Mesenchymal stem cell (in vitro differentiated cells and primary cell): ENCODE results near the gene LRRN4CL.

ENCODE experiments used
- DNase-seq: peaks from one replicate; pipeline ENCODE4 v3.0.0-alpha.2; 2013
- H2AFZ ChIP-seq: one replicate; pipeline ENCODE4 v1.6.1; 2013; ENCODE audit warnings: low read depth, mild to moderate bottlenecking, control low read depth, inconsistent platforms, low read length, moderate library complexity
- H2AK5ac ChIP-seq: 2 replicates; pipeline ENCODE4 v1.6.1; 2013; ENCODE audit warnings: low read length, moderate library complexity, mild to moderate bottlenecking, inconsistent platforms; ENCODE audit not compliant: severe bottlenecking
- H2BK120ac ChIP-seq: one replicate; pipeline ENCODE4 v1.6.1; 2013; ENCODE audit warnings: low read depth, mild to moderate bottlenecking, inconsistent platforms, low read length, moderate library complexity
- H2BK12ac ChIP-seq, 2 experiments: one replicate each; pipeline ENCODE4 v1.6.1; 2013; ENCODE audit warnings: inconsistent platforms in 2 of 2, low read length in 2 of 2, mild to moderate bottlenecking in 2 of 2, moderate library complexity in 2 of 2, control low read depth in 1 of 2
- H2BK15ac ChIP-seq: one replicate; pipeline ENCODE4 v1.6.1; 2013; ENCODE audit warnings: mild to moderate bottlenecking, low read depth, inconsistent platforms; ENCODE audit not compliant: poor library complexity, severe bottlenecking
- H2BK5ac ChIP-seq: 2 replicates; pipeline ENCODE4 v1.6.1; 2013; ENCODE audit warnings: low read depth, mild to moderate bottlenecking, low read length, control low read depth, inconsistent platforms; ENCODE audit not compliant: poor library complexity, severe bottlenecking
- H3K14ac ChIP-seq, 2 experiments: one replicate each; pipeline ENCODE4 v1.6.1; 2013; ENCODE audit warnings: inconsistent platforms in 2 of 2, low read length in 2 of 2, control low read depth in 1 of 2, mild to moderate bottlenecking in 1 of 2, moderate library complexity in 1 of 2
- H3K18ac ChIP-seq, 2 experiments: one replicate each; pipeline ENCODE4 v1.6.1; 2013; ENCODE audit warnings: inconsistent platforms in 2 of 2, low read length in 2 of 2, control low read depth in 1 of 2, low read depth in 1 of 2, mild to moderate bottlenecking in 1 of 2
- H3K23ac ChIP-seq, 2 experiments: one replicate each; pipeline ENCODE4 v1.6.1; 2013; ENCODE audit warnings: inconsistent platforms in 2 of 2, low read length in 2 of 2, mild to moderate bottlenecking in 2 of 2, moderate library complexity in 2 of 2, control low read depth in 1 of 2
- H3K27ac ChIP-seq: 2 replicates; pipeline ENCODE4 v1.5.1; 2013; ENCODE audit warnings: mild to moderate bottlenecking, moderate library complexity, low read length, control low read depth, inconsistent platforms; ENCODE audit not compliant: poor library complexity, severe bottlenecking
- H3K27me3 ChIP-seq, 2 experiments: 2 replicates each; pipeline versions ENCODE4 v1.6.1 to v1.7.0; 2013; ENCODE audit warnings: low read length in 2 of 2, mild to moderate bottlenecking in 2 of 2, moderate library complexity in 2 of 2, control low read depth in 1 of 2, inconsistent platforms in 1 of 2; ENCODE audit not compliant: control insufficient read depth in 1 of 2, insufficient read depth in 1 of 2
- H3K36me3 ChIP-seq, 2 experiments: 2 replicates each; pipeline versions ENCODE4 v1.6.1 to v1.7.0; 2013; ENCODE audit warnings: low read length in 2 of 2, control low read depth in 1 of 2, inconsistent platforms in 1 of 2, low read depth in 1 of 2, mild to moderate bottlenecking in 1 of 2; ENCODE audit not compliant: insufficient read depth in 2 of 2, control insufficient read depth in 1 of 2
- H3K4ac ChIP-seq, 2 experiments: one replicate each; pipeline ENCODE4 v1.6.1; 2013; ENCODE audit warnings: inconsistent platforms in 2 of 2, low read length in 2 of 2, mild to moderate bottlenecking in 2 of 2, moderate library complexity in 2 of 2, control low read depth in 1 of 2, low read depth in 1 of 2
- H3K4me1 ChIP-seq: 2 replicates; pipeline ENCODE4 v1.6.1; 2013; ENCODE audit warnings: low read depth, low read length, control low read depth; ENCODE audit not compliant: control insufficient read depth, insufficient read depth
- H3K4me2 ChIP-seq: 2 replicates; pipeline ENCODE4 v1.6.1; 2013; ENCODE audit warnings: low read length, mild to moderate bottlenecking, inconsistent platforms; ENCODE audit not compliant: poor library complexity, severe bottlenecking
- H3K4me3 ChIP-seq, 2 experiments: 2 replicates each; pipeline versions ENCODE4 v1.5.1 to v1.7.0; 2013; ENCODE audit warnings: low read length in 2 of 2, mild to moderate bottlenecking in 2 of 2, control low read depth in 1 of 2, low read depth in 1 of 2; ENCODE audit not compliant: insufficient read depth in 1 of 2
- H3K79me1 ChIP-seq: replicated peaks from 2 replicates; pipeline ENCODE4 v1.6.1; 2013; ENCODE audit warnings: mild to moderate bottlenecking, control low read depth, low read length, inconsistent platforms; ENCODE audit not compliant: poor library complexity, severe bottlenecking
- H3K9ac ChIP-seq: 2 replicates; pipeline ENCODE4 v1.7.0; 2013; ENCODE audit warnings: mild to moderate bottlenecking, low read length, moderate library complexity
- H3K9me3 ChIP-seq: 2 replicates; pipeline ENCODE4 v1.7.0; 2013; ENCODE audit warnings: mild to moderate bottlenecking, low read length; ENCODE audit not compliant: control insufficient read depth
- H4K8ac ChIP-seq: one replicate; pipeline ENCODE4 v1.6.1; 2013; ENCODE audit warnings: inconsistent platforms, mild to moderate bottlenecking, low read length, moderate library complexity
- H4K91ac ChIP-seq: one replicate; pipeline ENCODE4 v1.6.1; 2013; ENCODE audit warnings: mild to moderate bottlenecking, low read length, inconsistent platforms
- WGBS: methylation state at CpG from one replicate; pipeline ENCODE4 v1.1.7; 2013; ENCODE audit warnings: mixed read lengths; 5-methylcytosine and 5-hydroxymethylcytosine counted together

Gene LRRN4CL

DNA sequence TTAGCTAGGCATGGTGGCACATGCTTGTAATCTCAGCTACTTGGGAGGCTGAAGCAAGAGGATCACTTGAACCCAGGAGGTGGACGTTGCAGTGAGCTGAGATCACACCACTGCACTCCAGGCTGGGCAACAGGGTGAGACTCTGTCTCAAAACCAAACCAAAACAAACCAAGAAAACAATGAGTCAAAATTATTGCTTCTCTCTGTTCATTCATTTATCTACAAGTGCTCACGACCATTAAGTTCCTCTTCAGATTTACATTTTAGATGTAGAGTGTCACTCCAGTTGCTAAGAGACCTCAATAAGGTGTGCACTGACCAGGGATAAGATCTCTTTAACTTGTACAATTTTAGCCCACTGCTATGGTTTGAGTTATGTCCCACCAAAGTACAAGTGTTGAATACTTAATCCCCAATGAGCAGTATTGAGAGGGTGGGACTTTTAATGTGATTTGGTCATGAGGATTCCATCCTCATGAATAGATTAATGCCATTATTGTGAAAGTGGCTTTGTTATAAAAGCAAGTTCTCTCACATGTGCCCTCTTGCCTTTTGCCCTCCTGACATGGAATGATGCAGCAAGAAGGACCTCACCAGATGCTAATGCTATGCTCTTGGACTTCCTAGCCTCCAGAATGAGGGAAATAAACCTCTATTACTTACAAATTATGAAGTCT is 30.1 kb upstream of the LRRN4CL start:
- Histone ChIP-seq H2BK12ac (no peak overlapping the region), H3K18ac (no peak overlapping the region), H2BK15ac (no peak overlapping the region), H3K14ac (no peak overlapping the region), H2AK5ac (no peak overlapping the region), H3K36me3 (peaks cover 54 to 96% of the 10 kb centered on the region in 2 experiments), H4K91ac (no peak overlapping the region), H3K27me3 (no peaks in the 10 kb centered on the region), H3K79me1 (peaks cover 17% of the 10 kb centered on the region), H3K9ac (peak overlapping the region; percentile 48), H3K4ac (no peak overlapping the region), H3K23ac (no peak overlapping the region), H4K8ac (no peak overlapping the region), H2BK5ac (no peak overlapping the region), H3K4me3 (no peak overlapping the region), H3K4me2 (no peak overlapping the region), H3K9me3 (no peaks in the 10 kb centered on the region), H2BK120ac (no peak overlapping the region), H3K4me1 (peaks cover 8% of the 10 kb centered on the region), H3K27ac (no peak overlapping the region), H2AFZ (no peak overlapping the region)
- DNase-seq: no peak
- 94% methylated on average over 2 of the region's 2 CpGs for WGBS

DNA sequence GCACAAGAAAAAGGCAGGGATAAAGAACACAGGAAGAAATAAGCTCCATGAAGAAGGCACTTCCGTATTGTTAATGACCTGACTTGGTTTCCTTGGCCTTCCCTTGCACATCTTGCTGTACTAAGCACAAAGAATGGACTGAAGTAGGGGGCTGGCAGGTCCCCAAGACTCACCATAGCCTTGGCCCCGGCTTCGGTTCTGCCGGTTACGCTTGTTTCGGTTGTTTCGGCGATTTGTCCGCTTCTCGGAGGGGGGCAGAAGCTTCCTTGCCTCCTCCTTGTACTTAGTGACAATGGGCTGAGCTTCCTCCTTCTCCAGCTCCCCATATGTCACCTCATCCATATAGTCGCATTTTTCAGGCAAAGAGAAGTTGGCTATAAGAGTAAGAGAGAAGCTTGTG is 27.5 kb upstream of the LRRN4CL start:
- H3K23ac ChIP-seq: no peak overlapping the region
- WGBS: 98% methylated on average over 10 of the region's 11 CpGs
- no peak overlapping the region for H2BK12ac ChIP-seq
- no peak overlapping the region for H3K14ac ChIP-seq
- peak overlapping the region; percentile 10 for H3K9ac ChIP-seq
- H3K4ac ChIP-seq: no peak overlapping the region
- no peak overlapping the region for H2BK120ac ChIP-seq
- H3K4me1 ChIP-seq: peaks cover 11% of the 10 kb centered on the region
- H2AK5ac ChIP-seq: no peak overlapping the region
- no peaks in the 10 kb centered on the region for H3K9me3 ChIP-seq
- H2BK5ac ChIP-seq: no peak overlapping the region
- no peak overlapping the region for H2BK15ac ChIP-seq
- H3K79me1 ChIP-seq: peaks cover 13% of the 10 kb centered on the region
- no peak overlapping the region for H3K27ac ChIP-seq
- H3K36me3 ChIP-seq: peaks cover 58 to 95% of the 10 kb centered on the region in 2 experiments
- no peaks in the 10 kb centered on the region for H3K27me3 ChIP-seq
- no peak overlapping the region for H3K4me3 ChIP-seq
- DNase-seq: no peak
- H2AFZ ChIP-seq: no peak overlapping the region
- no peak overlapping the region for H3K18ac ChIP-seq
- H3K4me2 ChIP-seq: no peak overlapping the region
- H4K8ac ChIP-seq: no peak overlapping the region
- H4K91ac ChIP-seq: no peak overlapping the region

DNA sequence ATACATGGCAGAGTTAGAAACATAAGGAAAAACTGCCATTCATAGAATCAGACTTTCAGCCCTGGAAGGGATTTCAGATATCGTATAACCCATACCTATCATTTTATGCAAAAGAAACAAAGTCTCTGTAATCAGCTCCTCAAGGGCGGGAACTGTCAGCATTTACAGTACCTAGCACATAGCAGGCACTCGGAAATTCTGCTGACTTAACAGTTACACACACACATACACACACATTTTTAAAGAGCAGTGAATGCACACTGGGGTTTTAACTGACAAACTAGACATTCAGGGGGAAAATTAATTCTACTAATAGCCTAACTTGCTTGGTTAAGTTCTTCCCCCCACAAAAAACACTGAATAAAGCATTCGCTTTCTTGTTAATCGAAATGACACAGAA is 26.9 kb upstream of the LRRN4CL start:
- Histone ChIP-seq H3K9me3 (no peaks in the 10 kb centered on the region), H4K91ac (no peak overlapping the region), H3K36me3 (peaks cover 58 to 94% of the 10 kb centered on the region in 2 experiments), H3K4me2 (no peak overlapping the region), H3K18ac (no peak overlapping the region), H3K27ac (no peak overlapping the region), H3K14ac (no peak overlapping the region), H2AK5ac (no peak overlapping the region), H3K27me3 (no peaks in the 10 kb centered on the region), H2BK15ac (no peak overlapping the region), H2BK12ac (no peak overlapping the region), H3K4me1 (peaks cover 11% of the 10 kb centered on the region), H4K8ac (no peak overlapping the region), H2BK120ac (no peak overlapping the region), H3K4ac (no peak overlapping the region), H3K79me1 (peaks cover 13% of the 10 kb centered on the region), H2BK5ac (no peak overlapping the region), H3K4me3 (no peak overlapping the region), H3K23ac (no peak overlapping the region), H2AFZ (no peak overlapping the region), H3K9ac (no peak overlapping the region)
- DNase-seq: no peak
- 93% methylated on average over 5 of the region's 5 CpGs for WGBS

DNA sequence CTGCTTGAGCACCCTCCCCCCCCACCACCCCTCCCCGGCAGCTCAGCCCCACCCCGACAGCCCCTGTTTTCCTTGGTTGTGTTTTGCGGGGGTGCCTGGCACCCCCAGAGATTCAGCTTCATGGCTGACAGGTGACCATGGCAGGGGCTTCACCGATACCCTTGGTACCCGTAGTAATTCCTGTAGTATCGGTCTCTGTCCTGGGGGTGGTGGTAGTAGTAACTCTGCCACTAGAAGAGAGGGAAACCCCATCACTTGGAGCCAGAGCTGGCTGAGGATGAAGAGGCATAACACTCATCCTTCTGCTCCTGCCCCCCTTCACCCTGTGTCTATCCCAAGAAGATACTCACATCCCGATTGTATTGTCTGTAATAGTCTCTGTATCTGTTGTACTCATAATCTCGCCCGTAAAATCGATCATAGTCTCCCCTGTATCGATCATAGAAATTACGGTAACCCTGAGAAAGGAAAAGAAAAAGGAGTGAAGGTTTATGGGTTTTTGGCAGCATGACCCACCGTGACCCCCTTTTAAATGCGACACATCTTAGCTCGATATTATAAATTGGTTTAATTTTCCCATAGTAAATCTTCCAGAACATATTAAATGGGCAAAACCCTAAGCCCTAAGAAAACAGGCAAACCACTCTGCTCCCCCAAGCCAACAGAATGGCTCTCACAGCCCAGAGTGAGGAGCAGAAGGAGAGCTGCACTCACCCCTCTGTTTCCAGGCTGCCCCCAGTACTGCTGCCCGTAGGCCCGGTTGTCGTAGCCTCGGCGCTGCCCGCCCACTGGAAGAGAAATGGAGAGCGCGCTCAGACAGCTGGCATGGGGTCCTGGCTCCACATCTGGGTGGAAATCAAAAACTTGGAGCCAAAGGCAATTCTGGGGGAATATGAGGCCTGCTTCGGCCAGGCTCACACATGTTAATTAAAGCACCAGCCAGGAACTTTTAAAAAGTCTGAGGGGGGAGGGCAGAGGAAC is 26.1 kb upstream of the LRRN4CL start:
- WGBS: 99% methylated on average over 21 of the region's 24 CpGs
- H3K27ac ChIP-seq: no peak overlapping the region

More for the DNA sequence above, 26.1 kb upstream of the LRRN4CL start:
- H3K23ac ChIP-seq: no peak overlapping the region
- no peak overlapping the region for H2BK15ac ChIP-seq
- H2BK120ac ChIP-seq: no peak overlapping the region
- H3K36me3 ChIP-seq: peaks cover 64 to 92% of the 10 kb centered on the region in 2 experiments
- no peak overlapping the region for H4K8ac ChIP-seq
- H3K4me1 ChIP-seq: peaks cover 11% of the 10 kb centered on the region
- DNase-seq: no peak
- no peak overlapping the region for H3K4me3 ChIP-seq
- H3K9ac ChIP-seq: no peak overlapping the region
- no peak overlapping the region for H4K91ac ChIP-seq
- H3K18ac ChIP-seq: no peak overlapping the region
- H3K4me2 ChIP-seq: no peak overlapping the region
- no peak overlapping the region for H2BK5ac ChIP-seq
- H3K27me3 ChIP-seq: no peaks in the 10 kb centered on the region
- H3K14ac ChIP-seq: no peak overlapping the region
- H3K4ac ChIP-seq: no peak overlapping the region
- peaks cover 13% of the 10 kb centered on the region for H3K79me1 ChIP-seq
- H2AK5ac ChIP-seq: peak overlapping the region; percentile 28
- no peak overlapping the region for H2BK12ac ChIP-seq
- no peaks in the 10 kb centered on the region for H3K9me3 ChIP-seq
- no peak overlapping the region for H2AFZ ChIP-seq
